Fibroblast of skin of back (primary cell): ENCODE data around the gene ZNF318.

Experiments used
- DNase-seq: peaks from one replicate; pipeline ENCODE4 v3.0.0-alpha.2; 2013

ZNF318 gene

GRCh38 chr6:43301081-43301870 is 68.2 kb downstream of the ZNF318 start:
- no peak for DNase-seq

- no peak for DNase-seq
These were observed 69.8 kb downstream of the ZNF318 start for GRCh38 chr6:43299338-43300293.

DNA sequence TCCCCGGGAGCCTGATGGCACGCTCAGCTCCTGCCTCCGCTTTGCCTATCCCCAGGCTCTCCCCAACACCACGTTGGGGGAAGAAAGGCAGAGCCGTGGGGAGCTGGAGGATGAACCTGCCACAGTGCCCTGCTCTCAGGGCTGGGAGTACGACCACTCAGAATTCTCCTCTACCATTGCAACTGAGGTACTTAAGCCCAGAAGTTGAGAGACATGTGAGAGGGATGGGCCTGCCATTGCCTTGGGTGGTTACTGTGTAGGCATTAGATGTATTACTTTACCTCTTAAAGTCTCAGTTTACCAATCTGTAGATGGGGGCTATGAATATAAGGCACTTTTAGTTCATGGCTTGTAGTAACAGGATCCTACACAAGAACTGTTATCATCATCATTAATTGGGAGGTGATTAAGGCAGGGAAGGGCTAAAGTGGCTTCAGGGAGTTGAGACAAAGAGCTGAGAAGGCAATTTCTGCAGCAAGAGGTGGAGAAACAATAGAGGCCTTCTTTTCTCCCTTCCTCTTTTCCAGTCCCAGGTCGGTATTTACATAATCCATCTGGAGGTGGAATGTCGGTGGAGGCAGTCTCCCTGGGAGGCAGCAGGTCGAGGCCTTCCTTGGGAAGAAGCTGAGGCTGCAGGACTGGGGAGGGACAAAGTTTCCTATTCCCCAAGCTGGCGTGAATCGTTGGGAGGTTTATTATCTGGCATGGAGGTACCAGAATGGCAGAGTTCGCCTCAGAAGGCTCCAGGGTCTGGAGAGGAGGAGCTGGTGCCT is 70.7 kb downstream of the ZNF318 start:
- DNase-seq, result no peak

DNA sequence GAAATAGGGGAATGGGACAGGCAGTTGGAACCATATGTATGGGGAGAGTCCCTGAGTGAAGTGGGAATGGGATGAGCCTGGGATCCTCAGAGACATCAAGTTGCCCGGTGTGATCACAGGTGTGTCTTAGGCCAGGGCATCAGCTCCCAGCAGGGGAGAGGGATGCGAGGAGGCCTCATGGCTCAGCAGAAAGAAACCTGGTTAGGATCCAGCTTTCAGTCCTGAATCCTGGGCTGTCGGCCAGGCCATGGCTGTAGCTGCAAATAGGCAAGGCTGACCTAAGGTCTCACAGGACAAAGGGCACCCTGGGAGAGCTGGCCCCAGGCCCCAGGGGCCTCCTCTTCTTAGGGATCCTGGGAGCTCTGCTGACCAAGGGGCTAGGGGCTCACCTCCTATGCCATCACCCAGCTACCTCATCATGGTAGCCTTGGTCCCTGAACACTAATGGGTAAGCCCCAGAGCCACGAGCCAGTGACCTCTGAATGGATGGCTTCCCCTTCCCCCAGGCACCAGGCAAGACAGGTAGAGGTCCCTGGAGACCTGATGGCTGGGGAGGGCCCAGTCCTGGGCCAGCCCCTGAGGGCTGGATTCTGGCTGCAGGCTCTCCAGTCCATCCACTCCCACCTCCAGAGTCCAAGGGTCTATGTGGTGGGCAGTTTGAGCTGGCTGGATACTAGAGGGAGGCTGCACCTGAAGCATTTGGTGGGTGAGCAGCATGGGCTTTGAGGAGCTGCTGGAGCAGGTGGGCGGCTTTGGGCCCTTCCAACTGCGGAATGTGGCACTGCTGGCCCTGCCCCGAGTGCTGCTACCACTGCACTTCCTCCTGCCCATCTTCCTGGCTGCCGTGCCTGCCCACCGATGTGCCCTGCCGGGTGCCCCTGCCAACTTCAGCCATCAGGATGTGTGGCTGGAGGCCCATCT is 71.5 kb downstream of the ZNF318 start, which contains the start of gene SLC22A7:
Gene SLC22A7, plus strand, starts transcription at position 617 of the 921 bp plus-strand sequence. Its CDS starts 99 bp downstream, at position 716.
- DNase-seq, result no peak

- no peak for DNase-seq
These were observed 72.5 kb downstream of the ZNF318 start for GRCh38 chr6:43296780-43297497.

- no peak for DNase-seq
These were observed 74.0 kb downstream of the ZNF318 start for GRCh38 chr6:43295456-43295855.

GRCh38 chr6:43294536-43294935 is 74.9 kb downstream of the ZNF318 start:
- DNase-seq, result no peak

DNA sequence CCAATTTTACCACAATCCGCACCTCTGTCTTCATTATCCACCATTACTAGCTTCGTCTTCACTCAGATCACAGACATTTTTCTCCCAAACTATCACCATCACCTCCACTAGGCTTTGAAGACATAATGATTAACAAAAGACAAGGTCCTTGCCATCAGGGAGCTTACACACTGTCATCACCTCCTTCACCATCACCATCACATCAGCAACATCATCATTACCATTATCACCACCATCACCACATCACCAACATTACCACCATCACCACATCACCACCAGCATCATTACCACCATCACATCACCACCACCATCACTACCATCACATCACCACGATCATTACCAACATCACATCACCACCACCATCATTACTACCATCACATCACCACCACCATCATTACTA is 75.7 kb downstream of the ZNF318 start:
- DNase-seq, result no peak

DNA sequence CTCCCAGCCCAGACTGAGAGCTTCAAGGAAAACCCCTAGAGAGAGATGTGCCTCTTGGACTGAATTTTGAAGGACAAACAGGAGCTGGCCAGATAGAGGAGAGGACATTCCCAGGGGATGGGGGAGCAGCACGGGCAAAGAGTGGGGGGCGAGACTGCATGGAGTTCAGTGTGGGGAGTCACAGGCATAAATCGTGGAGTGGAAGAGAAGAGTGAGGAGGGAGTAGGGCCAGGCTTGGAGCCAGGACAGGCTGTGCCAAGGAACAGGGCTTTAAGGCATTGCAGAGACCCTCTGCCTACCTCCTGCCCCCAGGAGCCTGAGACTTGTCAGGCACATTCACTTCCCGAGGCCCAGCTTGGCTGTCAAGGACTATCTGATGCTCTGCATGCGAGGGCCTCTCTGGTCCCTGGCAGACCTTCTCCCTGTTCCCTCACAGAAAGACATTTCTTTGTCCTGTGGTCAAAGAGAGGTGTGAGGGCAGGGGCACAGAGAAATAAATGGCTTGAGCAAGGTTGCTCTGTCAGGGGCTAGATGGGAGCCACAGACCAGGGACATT is 76.6 kb downstream of the ZNF318 start:
- no peak for DNase-seq

- DNase-seq, result no peak
These were observed 77.1 kb downstream of the ZNF318 start for GRCh38 chr6:43292341-43292740.

- DNase-seq, result no peak
These were observed 77.7 kb downstream of the ZNF318 start for GRCh38 chr6:43291708-43292107.

DNA sequence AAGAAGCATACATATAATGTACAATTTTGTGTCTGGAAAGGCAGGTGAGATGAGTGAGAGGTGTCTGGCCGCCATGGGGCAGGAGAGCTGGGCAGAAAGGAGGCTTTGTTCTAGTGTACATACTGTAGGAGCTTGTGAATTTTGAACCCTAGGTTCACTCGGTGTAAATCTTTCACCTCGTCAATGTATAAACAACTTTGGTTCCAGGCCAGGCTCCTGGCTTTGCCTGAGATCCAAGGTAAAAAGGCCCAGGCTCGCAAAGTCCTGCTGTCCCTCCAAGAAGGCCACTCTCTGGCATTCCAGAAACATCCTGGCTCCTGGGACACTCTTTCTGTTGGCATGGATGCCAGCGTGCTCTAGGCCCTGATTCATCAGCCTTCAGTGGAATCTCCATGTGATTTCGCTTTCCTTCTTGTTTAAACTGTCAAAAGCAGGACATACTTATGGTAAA is 78.5 kb downstream of the ZNF318 start:
- no peak for DNase-seq

DNA sequence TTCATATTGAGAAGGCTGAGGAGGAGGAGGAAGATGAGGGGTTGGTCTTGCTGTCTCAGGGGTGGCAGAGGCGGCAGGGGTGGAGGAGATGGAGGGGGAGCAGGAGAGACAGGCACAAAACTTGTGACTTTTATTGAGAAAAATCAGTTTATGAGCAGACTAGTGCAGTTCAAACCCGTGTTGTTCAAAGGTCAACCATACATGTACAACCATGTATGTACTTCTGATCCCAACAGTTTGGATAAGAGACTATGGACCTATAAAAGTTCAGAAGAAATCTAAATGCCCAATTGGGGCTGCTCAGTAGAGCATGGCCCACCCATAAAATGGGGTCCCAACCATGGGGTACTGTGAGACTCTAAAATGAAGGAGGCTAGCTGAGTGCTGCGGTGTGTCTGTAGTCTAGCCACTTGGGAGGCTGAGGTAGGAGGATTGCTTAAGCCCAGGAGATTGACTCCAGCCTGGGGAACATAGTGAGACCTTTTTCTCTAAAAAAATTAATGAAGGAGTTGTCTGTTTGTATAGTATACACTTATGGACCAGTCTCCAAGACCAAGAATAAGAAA is 79.0 kb downstream of the ZNF318 start:
- DNase-seq, result no peak

- no peak for DNase-seq
These were observed 81.4 kb downstream of the ZNF318 start for GRCh38 chr6:43287717-43288679.

DNA sequence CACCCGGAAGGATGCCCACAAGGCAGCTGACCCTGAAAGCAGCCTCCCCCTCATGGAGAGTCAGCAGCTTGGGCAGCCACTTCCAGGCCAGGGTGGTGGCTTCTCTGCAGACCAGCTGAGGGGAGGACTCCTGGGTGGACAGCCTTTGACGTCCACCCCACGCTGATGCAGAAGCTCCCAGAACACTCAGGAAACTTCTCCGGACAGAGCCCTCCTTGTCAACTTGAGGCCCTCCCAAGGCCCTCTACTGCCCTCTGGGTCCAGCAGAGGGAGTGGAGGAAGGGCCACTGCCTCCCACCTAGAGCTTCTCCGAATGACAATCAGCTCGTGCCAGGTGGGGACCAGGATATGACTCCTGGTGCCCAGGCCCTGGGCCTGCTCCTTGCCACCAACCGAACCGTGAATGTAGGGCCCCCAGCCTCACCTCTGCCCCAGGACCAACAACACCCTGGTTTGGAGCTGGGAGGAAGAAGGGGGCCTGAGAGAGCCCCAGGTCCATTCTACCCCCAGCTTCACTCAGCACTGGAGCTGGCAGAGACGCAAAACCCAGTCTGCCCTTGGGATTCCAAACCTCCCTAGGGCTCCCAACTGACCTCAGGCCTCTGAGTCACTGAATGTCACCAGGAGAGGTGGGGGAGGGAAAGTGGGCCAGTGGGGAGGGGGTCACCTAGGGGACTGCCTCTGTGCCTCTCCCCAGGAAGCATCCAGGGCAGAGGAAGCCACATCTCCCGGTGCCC is 82.3 kb downstream of the ZNF318 start:
- peak; percentile 15 for DNase-seq

GRCh38 chr6:43286456-43286979 is 82.9 kb downstream of the ZNF318 start:
- no peak for DNase-seq
